Measurements from ENCODE around the gene CFAP410. TPM values are rescaled to one million over a fixed set of nuclear protein-coding genes. Genes with fewer than 3 reads are reported as not detected.

The CFAP410 gene
- total and polyA plus RNA-seq, 2 of the 13 experiments (the other 11 are each of a cell fraction or from before 2014, with no cell fraction given): 8.0 to 20.1 TPM

- TF ChIP-seq ZNF512 (CRISPR knock-in tag; IDR thresholded peaks at IDR 0.05): no peak
- TF ChIP-seq FOSL1 (CRISPR knock-in tag; IDR thresholded peaks at IDR 0.05; ENCODE audit: borderline replicate concordance): no peak
- no peak for TF ChIP-seq NR0B2 (CRISPR knock-in tag; IDR thresholded peaks at IDR 0.05)
- TF ChIP-seq FUBP1 (CRISPR knock-in tag; IDR thresholded peaks at IDR 0.05; ENCODE audit: borderline replicate concordance): no peak
- TF ChIP-seq EEA1 (CRISPR knock-in tag; IDR thresholded peaks at IDR 0.05; ENCODE audit: borderline replicate concordance): no peak
These were observed 12.2 kb downstream of the CFAP410 start (continued) for GRCh38 chr21:44326716-44327602.

- H3K36me3 ChIP-seq (replicated peaks in 1 of 2; ENCODE audit: control insufficient read depth in 1 of 2, insufficient read depth in 2 of 2, low read length in 2 of 2): peaks cover 13 to 37% of the 10 kb centered on the region in 2 experiments; a peak in 4 of 5 replicates
- no peaks in the 10 kb centered on the region for H3K79me2 ChIP-seq (ENCODE audit: insufficient read depth, low read length)
- H3K4me2 ChIP-seq (ENCODE audit: low read depth, low read length): no peak overlapping the region
- H3K4me1 ChIP-seq (ENCODE audit: insufficient read depth, low read length): no peaks in the 10 kb centered on the region
- WGBS (ENCODE audit: low lambda C conversion rate): no CpG with 5 or more reads among the region's 13 CpGs
- no peak for FAIRE-seq
- H3K9ac ChIP-seq (ENCODE audit: insufficient read depth, low read depth, low read length): no peak overlapping the region
- TF ChIP-seq MLXIP (CRISPR knock-in tag; IDR thresholded peaks at IDR 0.05; ENCODE audit: borderline replicate concordance) (no peak), ZBTB14 (CRISPR knock-in tag; IDR thresholded peaks at IDR 0.05) (no peak), PTBP1 (IDR thresholded peaks at IDR 0.05; ENCODE audit: low read depth, low read length, poor library complexity, severe bottlenecking) (no peak), MZF1 (CRISPR knock-in tag; IDR thresholded peaks at IDR 0.05; ENCODE audit: borderline replicate concordance) (no peak), HOXA3 (CRISPR knock-in tag; IDR thresholded peaks at IDR 0.05) (no peak), MIER2 (CRISPR knock-in tag; IDR thresholded peaks at IDR 0.05) (no peak), ZMAT3 (CRISPR knock-in tag; conservative IDR thresholded peaks at IDR 0.05) (no peak)
- BruUV-seq (replicated peaks): no TSS peak
- no peak for DNase-seq (ENCODE audit: low spot score)
- no peak overlapping the region for H3K27ac ChIP-seq (ENCODE audit: extremely low read length, insufficient read depth, low read length)
- ATAC-seq: no peak
- ChIA-PET CTCF (ENCODE audit: low intra/inter-chr PET ratio, low total read pairs) (no interaction called here), POLR2A (interaction anchor here (0.7 kb wide), 1 partner anchor 12 kb away, joined by 3 read pairs; no protein-coding TSS in a partner anchor)
- no peak overlapping the region for H2AFZ ChIP-seq (ENCODE audit: low read length)
- in situ Hi-C loops (cut with HindIII; ENCODE audit: extremely low pct_ligation_motif_present, low pct_unique_long_range_greater_than_20kb) (no loop called here), intact Hi-C loops (cut with micrococcal nuclease; ENCODE audit: unreplicated experiment) (no loop called here)
- H3K4me3 ChIP-seq (replicated peaks in 1 of 3; ENCODE audit: insufficient read depth in 1 of 3, low read depth in 2 of 3, low read length in 3 of 3): no peak overlapping the region
- no peaks in the 10 kb centered on the region for H3K9me3 ChIP-seq (ENCODE audit: low read length)
- no peaks in the 10 kb centered on the region for H3K27me3 ChIP-seq (ENCODE audit: control insufficient read depth in 1 of 2, insufficient read depth in 2 of 2, low read length in 2 of 2)
- H4K20me1 ChIP-seq (ENCODE audit: insufficient read depth, low read length): no peaks in the 10 kb centered on the region
These were observed 12.9 kb downstream of the CFAP410 start for GRCh38 chr21:44326272-44326647.
